ENCODE results near the gene UCN3. TPM values are rescaled to one million over a fixed set of nuclear protein-coding genes. Genes with fewer than 3 reads are reported as not detected.

The UCN3 gene
- total RNA-seq, result not detected in 2 replicates

GRCh38 chr10:5364890-5365338 lies at the start of gene UCN3:
UCN3 (plus strand) TSS chr10:5364966; CDS start chr10:5373721, 8,755 bp downstream.

GRCh38 chr10:5404208-5405041 lies 39.7 kb downstream of the UCN3 start, which contains the start of gene TUBAL3:
TUBAL3 (minus strand) TSS chr10:5404828; CDS start chr10:5404792, 36 bp downstream.

GRCh38 chr10:5412277-5412941 lies 47.6 kb downstream of the UCN3 start, which contains the start of gene NET1:
NET1 (plus strand) TSS chr10:5412557; CDS start chr10:5412693, 136 bp downstream.

Other genes with a start within 250 kb of the UCN3 start
- 0.22 TPM in 1 of 2 replicates, not detected in the other for gene AKR1C8, start 179.8 kb upstream of the UCN3 start, total RNA-seq
- not detected in 2 replicates for gene AKR1C4, start 168.1 kb upstream of the UCN3 start, total RNA-seq
- not detected in 2 replicates for gene TUBAL3, start 39.9 kb downstream of the UCN3 start, total RNA-seq
- 40.5 and 51.0 TPM in 2 replicates for gene NET1, start 47.6 kb downstream of the UCN3 start, total RNA-seq
- gene CALML5, start 134.6 kb downstream of the UCN3 start, total RNA-seq, result not detected in 2 replicates
- not detected in 2 replicates for gene CALML3, start 160.0 kb downstream of the UCN3 start, total RNA-seq